Measurements from ENCODE around the gene UPK3B. TPM values are rescaled to one million over a fixed set of nuclear protein-coding genes. Genes with fewer than 3 reads are reported as not detected.
"Not testable (repeated sequence)": the region's sequence is repeated elsewhere in the genome, so short reads cannot be mapped to it uniquely, and the experiment has no call there.

The UPK3B gene
- polyA plus RNA-seq, 2 donors: 16.7 to 63.9 TPM

DNA sequence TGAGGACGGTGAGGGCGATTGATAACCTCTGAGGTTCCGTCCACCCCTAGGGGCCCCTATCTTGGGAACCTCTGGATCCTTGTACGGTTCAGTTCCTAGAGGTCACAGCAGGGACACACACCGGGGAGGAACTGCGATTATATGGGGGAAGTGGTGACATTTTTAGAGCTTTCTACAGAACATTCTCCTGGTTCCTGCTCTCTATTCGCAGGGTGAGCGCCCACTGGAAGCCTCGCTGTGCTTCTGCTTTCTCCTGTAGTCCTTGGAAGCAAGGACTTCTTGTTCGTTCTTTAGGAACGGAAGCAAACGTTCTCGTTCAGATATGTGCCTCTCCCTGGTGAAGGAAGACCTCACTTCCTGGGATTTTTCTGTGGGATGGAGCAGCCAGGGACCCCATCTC lies 22.4 kb upstream of the UPK3B start:
- H3K9me3 ChIP-seq (ENCODE audit: control insufficient read depth in 2 of 2, insufficient read depth in 1 of 2, low read depth in 1 of 2, low read length in 1 of 2); H3K27ac ChIP-seq (ENCODE audit: low read depth in 2 of 2, low read length in 1 of 2); H3K4me1 ChIP-seq (ENCODE audit: control insufficient read depth in 2 of 2, insufficient read depth in 2 of 2, low read length in 1 of 2); H3K36me3 ChIP-seq (ENCODE audit: control insufficient read depth in 2 of 2, insufficient read depth in 2 of 2, low read length in 1 of 2); H3K4me3 ChIP-seq (ENCODE audit: low read depth in 1 of 2, low read length in 2 of 2); H3K27me3 ChIP-seq (ENCODE audit: control insufficient read depth in 1 of 2, insufficient read depth in 2 of 2, low read length in 2 of 2): not testable (repeated sequence)
- WGBS, 2 donors: 81% methylated on average over 4 to 9 of the region's 13 CpGs

DNA sequence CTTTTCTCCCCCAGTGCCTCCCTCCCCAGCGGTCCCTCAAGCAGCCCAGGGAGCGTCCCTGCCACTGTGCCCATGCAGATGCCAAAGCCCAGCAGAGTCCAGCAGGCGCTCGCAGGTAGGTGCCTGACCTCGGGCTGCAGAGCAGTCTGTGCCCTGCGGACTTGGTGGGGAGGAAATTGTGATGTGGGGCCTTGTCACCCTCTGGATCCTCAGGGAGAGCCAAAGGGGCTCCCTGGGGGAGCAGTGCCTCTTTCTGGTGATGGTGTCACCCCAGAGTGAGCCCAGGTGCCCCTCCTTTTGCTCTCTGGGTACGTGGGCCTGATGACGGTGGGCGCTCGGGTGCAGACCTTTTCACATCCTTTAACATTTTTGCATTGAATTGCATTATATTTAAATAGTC lies 18.2 kb upstream of the UPK3B start:
- 98 to 100% methylated on average over 4 to 5 of the region's 10 CpGs for WGBS, 2 donors
- H3K4me3 ChIP-seq (ENCODE audit: low read depth in 1 of 2, low read length in 2 of 2); H3K27me3 ChIP-seq (ENCODE audit: control insufficient read depth in 1 of 2, insufficient read depth in 2 of 2, low read length in 2 of 2): not testable (repeated sequence)

GRCh38 chr7:76495717-76496116 lies 14.6 kb upstream of the UPK3B start:
- H3K27me3 ChIP-seq (ENCODE audit: control insufficient read depth in 1 of 2, insufficient read depth in 2 of 2, low read length in 2 of 2); H3K4me3 ChIP-seq (ENCODE audit: low read depth in 1 of 2, low read length in 2 of 2); H3K27ac ChIP-seq (ENCODE audit: low read depth in 2 of 2, low read length in 1 of 2); H3K36me3 ChIP-seq (ENCODE audit: control insufficient read depth in 2 of 2, insufficient read depth in 2 of 2, low read length in 1 of 2); H3K9me3 ChIP-seq (ENCODE audit: control insufficient read depth in 2 of 2, insufficient read depth in 1 of 2, low read depth in 1 of 2, low read length in 1 of 2); H3K4me1 ChIP-seq (ENCODE audit: control insufficient read depth in 2 of 2, insufficient read depth in 2 of 2, low read length in 1 of 2): not testable (repeated sequence)
- WGBS, 2 donors: 87 to 95% methylated on average over 8 to 16 of the region's 16 CpGs

More for the DNA sequence above, 18.2 kb upstream of the UPK3B start:
- not testable (repeated sequence) for H3K27ac ChIP-seq (ENCODE audit: low read depth in 2 of 2, low read length in 1 of 2); H3K4me1 ChIP-seq (ENCODE audit: control insufficient read depth in 2 of 2, insufficient read depth in 2 of 2, low read length in 1 of 2); H3K36me3 ChIP-seq (ENCODE audit: control insufficient read depth in 2 of 2, insufficient read depth in 2 of 2, low read length in 1 of 2); H3K9me3 ChIP-seq (ENCODE audit: control insufficient read depth in 2 of 2, insufficient read depth in 1 of 2, low read depth in 1 of 2, low read length in 1 of 2)

GRCh38 chr7:76497918-76498582 lies 12.3 kb upstream of the UPK3B start:
- not testable (repeated sequence) for H3K9me3 ChIP-seq (ENCODE audit: control insufficient read depth in 2 of 2, insufficient read depth in 1 of 2, low read depth in 1 of 2, low read length in 1 of 2); H3K36me3 ChIP-seq (ENCODE audit: control insufficient read depth in 2 of 2, insufficient read depth in 2 of 2, low read length in 1 of 2); H3K4me3 ChIP-seq (ENCODE audit: low read depth in 1 of 2, low read length in 2 of 2); H3K4me1 ChIP-seq (ENCODE audit: control insufficient read depth in 2 of 2, insufficient read depth in 2 of 2, low read length in 1 of 2); H3K27me3 ChIP-seq (ENCODE audit: control insufficient read depth in 1 of 2, insufficient read depth in 2 of 2, low read length in 2 of 2); H3K27ac ChIP-seq (ENCODE audit: low read depth in 2 of 2, low read length in 1 of 2)
- WGBS, 2 donors: 65 to 67% methylated on average over 9 to 14 of the region's 27 CpGs

GRCh38 chr7:76498583-76499200 lies 11.7 kb upstream of the UPK3B start:
- H3K9me3 ChIP-seq (ENCODE audit: control insufficient read depth in 2 of 2, insufficient read depth in 1 of 2, low read depth in 1 of 2, low read length in 1 of 2); H3K4me3 ChIP-seq (ENCODE audit: low read depth in 1 of 2, low read length in 2 of 2); H3K4me1 ChIP-seq (ENCODE audit: control insufficient read depth in 2 of 2, insufficient read depth in 2 of 2, low read length in 1 of 2); H3K27ac ChIP-seq (ENCODE audit: low read depth in 2 of 2, low read length in 1 of 2); H3K27me3 ChIP-seq (ENCODE audit: control insufficient read depth in 1 of 2, insufficient read depth in 2 of 2, low read length in 2 of 2): not testable (repeated sequence)
- H3K36me3 ChIP-seq (ENCODE audit: control insufficient read depth in 2 of 2, insufficient read depth in 2 of 2, low read length in 1 of 2): peaks cover 3 to 12% of the 10 kb centered on the region in 2 donors
- 84 to 88% methylated on average over 7 of the region's 10 CpGs for WGBS, 2 donors

DNA sequence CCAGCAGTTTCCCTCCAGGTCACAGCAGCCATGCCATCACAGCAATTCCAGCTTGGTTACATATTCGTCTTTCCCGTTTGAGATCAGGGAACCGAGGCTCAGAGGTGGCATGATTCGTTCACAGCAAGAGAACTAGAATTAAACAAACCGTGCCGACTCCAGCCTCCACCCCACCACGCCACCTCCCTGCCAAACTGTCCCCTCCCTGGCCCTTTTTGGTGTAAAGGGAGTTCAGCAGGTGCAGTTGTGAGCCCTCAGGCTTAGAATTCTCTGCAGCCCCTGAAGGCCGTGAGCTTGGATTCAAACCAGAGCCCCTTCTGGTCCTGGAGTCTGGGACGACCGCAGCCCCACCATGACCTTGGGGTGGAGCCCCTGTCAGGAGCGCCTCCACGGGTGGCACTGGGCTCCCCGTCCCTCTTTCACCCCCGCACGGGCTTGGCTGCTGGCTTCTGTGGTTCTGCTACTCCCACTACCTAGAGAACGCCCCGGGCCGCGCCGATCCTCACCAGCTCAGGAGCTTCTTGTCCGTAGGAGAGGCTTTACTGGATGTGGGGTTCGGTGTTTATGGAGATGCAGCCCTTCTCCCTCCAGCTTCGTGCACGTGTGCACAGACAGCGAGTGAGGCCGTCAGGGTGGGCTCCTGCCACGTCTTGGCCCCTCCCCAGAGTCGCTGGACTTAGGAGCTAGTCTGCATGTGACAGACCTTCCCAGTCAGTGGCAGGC lies 11.0 kb upstream of the UPK3B start:
- H3K4me1 ChIP-seq (ENCODE audit: control insufficient read depth in 2 of 2, insufficient read depth in 2 of 2, low read length in 1 of 2); H3K27me3 ChIP-seq (ENCODE audit: control insufficient read depth in 1 of 2, insufficient read depth in 2 of 2, low read length in 2 of 2); H3K27ac ChIP-seq (ENCODE audit: low read depth in 2 of 2, low read length in 1 of 2); H3K9me3 ChIP-seq (ENCODE audit: control insufficient read depth in 2 of 2, insufficient read depth in 1 of 2, low read depth in 1 of 2, low read length in 1 of 2); H3K4me3 ChIP-seq (ENCODE audit: low read depth in 1 of 2, low read length in 2 of 2): not testable (repeated sequence)
- WGBS, 2 donors: 61 to 76% methylated on average over 11 to 18 of the region's 28 CpGs
- peaks cover 3 to 12% of the 10 kb centered on the region in 2 donors for H3K36me3 ChIP-seq (ENCODE audit: control insufficient read depth in 2 of 2, insufficient read depth in 2 of 2, low read length in 1 of 2)

GRCh38 chr7:76499924-76500241 lies 10.5 kb upstream of the UPK3B start:
- not testable (repeated sequence) for H3K4me1 ChIP-seq (ENCODE audit: control insufficient read depth in 2 of 2, insufficient read depth in 2 of 2, low read length in 1 of 2); H3K27me3 ChIP-seq (ENCODE audit: control insufficient read depth in 1 of 2, insufficient read depth in 2 of 2, low read length in 2 of 2); H3K27ac ChIP-seq (ENCODE audit: low read depth in 2 of 2, low read length in 1 of 2); H3K9me3 ChIP-seq (ENCODE audit: control insufficient read depth in 2 of 2, insufficient read depth in 1 of 2, low read depth in 1 of 2, low read length in 1 of 2); H3K4me3 ChIP-seq (ENCODE audit: low read depth in 1 of 2, low read length in 2 of 2)
- WGBS, 2 donors: 63 to 67% methylated on average over 4 to 8 of the region's 19 CpGs
- H3K36me3 ChIP-seq (ENCODE audit: control insufficient read depth in 2 of 2, insufficient read depth in 2 of 2, low read length in 1 of 2): peaks cover 3 to 15% of the 10 kb centered on the region in 2 donors

- 75 to 76% methylated on average over 11 to 13 of the region's 13 CpGs for WGBS, 2 donors
- peaks cover 7 to 29% of the 10 kb centered on the region in 2 donors for H3K36me3 ChIP-seq (ENCODE audit: control insufficient read depth in 2 of 2, insufficient read depth in 2 of 2, low read length in 1 of 2)
- not testable (repeated sequence) for H3K4me1 ChIP-seq (ENCODE audit: control insufficient read depth in 2 of 2, insufficient read depth in 2 of 2, low read length in 1 of 2)
These were observed 8.1 kb upstream of the UPK3B start for GRCh38 chr7:76502224-76502623.

GRCh38 chr7:76502836-76503235 lies 7.5 kb upstream of the UPK3B start:
- 88 to 90% methylated on average over 15 to 16 of the region's 16 CpGs for WGBS, 2 donors
- H3K9me3 ChIP-seq (ENCODE audit: control insufficient read depth in 2 of 2, insufficient read depth in 1 of 2, low read depth in 1 of 2, low read length in 1 of 2); H3K4me1 ChIP-seq (ENCODE audit: control insufficient read depth in 2 of 2, insufficient read depth in 2 of 2, low read length in 1 of 2); H3K4me3 ChIP-seq (ENCODE audit: low read depth in 1 of 2, low read length in 2 of 2); H3K27me3 ChIP-seq (ENCODE audit: control insufficient read depth in 1 of 2, insufficient read depth in 2 of 2, low read length in 2 of 2); H3K27ac ChIP-seq (ENCODE audit: low read depth in 2 of 2, low read length in 1 of 2): not testable (repeated sequence)
- H3K36me3 ChIP-seq (ENCODE audit: control insufficient read depth in 2 of 2, insufficient read depth in 2 of 2, low read length in 1 of 2): peaks cover 7 to 29% of the 10 kb centered on the region in 2 donors

More at GRCh38 chr7:76502224-76502623, 8.1 kb upstream of the UPK3B start:
- not testable (repeated sequence) for H3K27ac ChIP-seq (ENCODE audit: low read depth in 2 of 2, low read length in 1 of 2); H3K4me3 ChIP-seq (ENCODE audit: low read depth in 1 of 2, low read length in 2 of 2); H3K27me3 ChIP-seq (ENCODE audit: control insufficient read depth in 1 of 2, insufficient read depth in 2 of 2, low read length in 2 of 2); H3K9me3 ChIP-seq (ENCODE audit: control insufficient read depth in 2 of 2, insufficient read depth in 1 of 2, low read depth in 1 of 2, low read length in 1 of 2)

GRCh38 chr7:76503244-76503643 lies 7.1 kb upstream of the UPK3B start:
- not testable (repeated sequence) for H3K27me3 ChIP-seq (ENCODE audit: control insufficient read depth in 1 of 2, insufficient read depth in 2 of 2, low read length in 2 of 2); H3K9me3 ChIP-seq (ENCODE audit: control insufficient read depth in 2 of 2, insufficient read depth in 1 of 2, low read depth in 1 of 2, low read length in 1 of 2); H3K27ac ChIP-seq (ENCODE audit: low read depth in 2 of 2, low read length in 1 of 2); H3K4me1 ChIP-seq (ENCODE audit: control insufficient read depth in 2 of 2, insufficient read depth in 2 of 2, low read length in 1 of 2); H3K4me3 ChIP-seq (ENCODE audit: low read depth in 1 of 2, low read length in 2 of 2)
- H3K36me3 ChIP-seq (ENCODE audit: control insufficient read depth in 2 of 2, insufficient read depth in 2 of 2, low read length in 1 of 2): peaks cover 7 to 29% of the 10 kb centered on the region in 2 donors
- 86 to 88% methylated on average over 11 to 12 of the region's 12 CpGs for WGBS, 2 donors
